Ovary (tissue), 3 donors: Measurements from ENCODE around the gene PRCD.

ENCODE experiments used
- CTCF ChIP-seq, 3 donors: fragments of 450-650 bp in 2 of 3; fragments of 200-600 bp in 1 of 3; IDR thresholded peaks; one replicate each; pipeline versions ENCODE4 v1.5.1 to v1.8.0; 2016 to 2022; ENCODE audit warnings: antibody characterized with exemption in 3 of 3, mild to moderate bottlenecking in 1 of 3
- POLR2A ChIP-seq: fragments of 450-650 bp; IDR thresholded peaks from one replicate; pipeline ENCODE4 v1.6.1; 2017; ENCODE audit warnings: antibody characterized with exemption, mild to moderate bottlenecking, moderate library complexity
- donor health status: DM: no; HTN: no; CAD: no.

- TF ChIP-seq CTCF (IDR thresholded peaks at IDR 0.05) (no peak), POLR2A (no peak)
These were observed 49.6 kb upstream of the PRCD start for GRCh38 chr17:76490112-76490710.
